ENCODE data around the gene MECP2. TPM values are rescaled to one million over a fixed set of nuclear protein-coding genes. Genes with fewer than 3 reads are reported as not detected.
A peak's percentile ranks its signal among the peaks of the same experiment; 100 is the strongest.
"Not testable (repeated sequence)": the region's sequence is repeated elsewhere in the genome, so short reads cannot be mapped to it uniquely, and the experiment has no call there.

Gene MECP2
- 21.1 and 28.9 TPM in 2 replicates for total RNA-seq

- peak; percentile 76 for DNase-seq (ENCODE audit: low read depth)
- H3K4me3 ChIP-seq (ENCODE audit: low read depth, low read length), result peak within 1 kb of the TSS; percentile 53
- no peak for TF ChIP-seq CTCF (IDR thresholded peaks at IDR 0.05; ENCODE audit: insufficient read depth, low read length, severe bottlenecking)
- H3K36me3 ChIP-seq (ENCODE audit: control insufficient read depth, insufficient read depth, low read length), result no peaks in the 10 kb centered on the region
- FAIRE-seq, result no peak
- no peaks in the 10 kb centered on the region for H3K27me3 ChIP-seq (ENCODE audit: control insufficient read depth, insufficient read depth, low read length)
These were observed at the start of gene MECP2 for GRCh38 chrX:154097589-154098541. TSS of gene MECP2 (minus strand) at chrX:154097717.

GRCh38 chrX:154144010-154144409 lies 46.5 kb upstream of the MECP2 start, which contains the start of gene OPN1LW:
TSS of gene OPN1LW (plus strand) at chrX:154144243. CDS start at chrX:154144284, 41 bp downstream.
- not testable (repeated sequence) for DNase-seq (ENCODE audit: low read depth); H3K36me3 ChIP-seq (ENCODE audit: control insufficient read depth, insufficient read depth, low read length); FAIRE-seq; H3K27me3 ChIP-seq (ENCODE audit: control insufficient read depth, insufficient read depth, low read length); H3K4me3 ChIP-seq (ENCODE audit: low read depth, low read length)

- Histone ChIP-seq H3K4me3 (ENCODE audit: low read depth, low read length) (no peak overlapping the region), H3K36me3 (ENCODE audit: control insufficient read depth, insufficient read depth, low read length) (no peaks in the 10 kb centered on the region), H3K27me3 (ENCODE audit: control insufficient read depth, insufficient read depth, low read length) (no peaks in the 10 kb centered on the region)
- DNase-seq (ENCODE audit: low read depth), result no peak
- no peak for TF ChIP-seq CTCF (IDR thresholded peaks at IDR 0.05; ENCODE audit: insufficient read depth, low read length, severe bottlenecking)
- FAIRE-seq, result no peak
These were observed 45.6 kb upstream of the MECP2 start for GRCh38 chrX:154142950-154143745.

- DNase-seq (ENCODE audit: low read depth) (no peak), FAIRE-seq (no peak)
- no peaks in the 10 kb centered on the region for H3K27me3 ChIP-seq (ENCODE audit: control insufficient read depth, insufficient read depth, low read length)
These were observed 44.9 kb upstream of the MECP2 start for GRCh38 chrX:154142386-154142785.

GRCh38 chrX:154140742-154141141 lies 43.2 kb upstream of the MECP2 start:
- H3K27me3 ChIP-seq (ENCODE audit: control insufficient read depth, insufficient read depth, low read length), result no peaks in the 10 kb centered on the region
- FAIRE-seq, result no peak
- DNase-seq (ENCODE audit: low read depth), result no peak
- H3K4me3 ChIP-seq (ENCODE audit: low read depth, low read length), result no peak overlapping the region
- H3K36me3 ChIP-seq (ENCODE audit: control insufficient read depth, insufficient read depth, low read length), result no peaks in the 10 kb centered on the region
- TF ChIP-seq CTCF (IDR thresholded peaks at IDR 0.05; ENCODE audit: insufficient read depth, low read length, severe bottlenecking), result no peak

More at GRCh38 chrX:154142386-154142785, 44.9 kb upstream of the MECP2 start:
- Histone ChIP-seq H3K36me3 (ENCODE audit: control insufficient read depth, insufficient read depth, low read length) (no peaks in the 10 kb centered on the region), H3K4me3 (ENCODE audit: low read depth, low read length) (no peak overlapping the region)
- TF ChIP-seq CTCF (IDR thresholded peaks at IDR 0.05; ENCODE audit: insufficient read depth, low read length, severe bottlenecking), result no peak

GRCh38 chrX:154140206-154140605 lies 42.7 kb upstream of the MECP2 start:
- FAIRE-seq, result no peak
- Histone ChIP-seq H3K27me3 (ENCODE audit: control insufficient read depth, insufficient read depth, low read length) (no peaks in the 10 kb centered on the region), H3K36me3 (ENCODE audit: control insufficient read depth, insufficient read depth, low read length) (no peaks in the 10 kb centered on the region), H3K4me3 (ENCODE audit: low read depth, low read length) (no peak overlapping the region)
- DNase-seq (ENCODE audit: low read depth), result no peak
- TF ChIP-seq CTCF (IDR thresholded peaks at IDR 0.05; ENCODE audit: insufficient read depth, low read length, severe bottlenecking), result no peak
